Upper lobe of left lung (tissue), 6 donors: ENCODE data around the gene SIVA1. TPM values are rescaled to one million over a fixed set of nuclear protein-coding genes. Genes with fewer than 3 reads are reported as not detected.

Experiments used
- ATAC-seq, 2 donors: fragments of 200-7000 bp; cut with Tn5 transposase; one replicate each; pipeline ENCODE4 v1.9.1; 2022; ENCODE audit warnings: mild to moderate bottlenecking in 2 of 2, moderate library complexity in 2 of 2; ENCODE audit not compliant: low FRiP score in 2 of 2
- DNase-seq, 2 donors: peaks; one replicate each; pipeline ENCODE4 v3.0.0-alpha.2; 2019 to 2020
- H3K27ac ChIP-seq, 4 donors: fragments of 200-600 bp; sonication (generic); one replicate each; pipeline ENCODE4 v1.5.1; 2016 to 2019
- H3K27me3 ChIP-seq, 4 donors: fragments of 200-600 bp; sonication (generic); one replicate each; pipeline ENCODE4 v1.5.1; 2017 to 2019
- H3K36me3 ChIP-seq, 4 donors: fragments of 200-600 bp; sonication (generic); one replicate each; pipeline ENCODE4 v1.5.1; 2016 to 2019
- H3K4me1 ChIP-seq, 4 donors: fragments of 200-600 bp; sonication (generic); one replicate each; pipeline ENCODE4 v1.5.1; 2018 to 2019
- H3K4me3 ChIP-seq, 4 donors: fragments of 200-600 bp; sonication (generic); one replicate each; pipeline ENCODE4 v1.5.1; 2017 to 2019; ENCODE audit warnings: mild to moderate bottlenecking in 2 of 4, moderate library complexity in 1 of 4
- H3K9me3 ChIP-seq, 4 donors: fragments of 200-600 bp; sonication (generic); one replicate each; pipeline ENCODE4 v1.5.1; 2018 to 2019
- EP300 ChIP-seq, 4 donors: sonication (generic); formaldehyde crosslinking; IDR thresholded peaks; one replicate each; pipeline ENCODE4 v1.5.1; 2017; ENCODE audit warnings: antibody characterized with exemption in 4 of 4, control low read depth in 2 of 4
- POLR2A ChIP-seq, 4 donors: fragments of 450-650 bp; IDR thresholded peaks; one replicate each; pipeline ENCODE4 v1.5.1; 2016 to 2017; ENCODE audit warnings: antibody characterized with exemption in 4 of 4, mild to moderate bottlenecking in 2 of 4
- POLR2AphosphoS5 ChIP-seq, 2 donors: sonication (generic); formaldehyde crosslinking; IDR thresholded peaks; one replicate each; pipeline ENCODE4 v1.5.1; 2017; ENCODE audit warnings: antibody characterized with exemption in 2 of 2
- WGBS, 2 donors: methylation state at CpG; one replicate each; pipeline ENCODE4 v1.1.5; 2017 to 2018; 5-methylcytosine and 5-hydroxymethylcytosine counted together
- total RNA-seq, 6 donors: library from RNA; depleted of rRNA in 4 of 6; stranded (reverse); fragments of >200 nt in 4 of 6; gene quantifications; one replicate each; pipeline versions ENCODE4 v1.1.0 to v1.2.1, GENCODE V29; 2016 to 2021
- TF ChIP-seq, protein P1 (sequence below), 6 experiments: fragments of 450-650 bp in 4 of 6; fragments of 200-600 bp in 2 of 6; sonication (generic) in 2 of 6; IDR thresholded peaks; one replicate each; pipeline ENCODE4 v1.5.1; 2016 to 2019; ENCODE audit warnings: antibody characterized with exemption in 6 of 6
- donor health status: DM: no; HTN: no; CAD: no; lungs with moderate emphysema.
- donor health status: DM: no; HTN: yes; CAD: no; lungs with severe emphysema.

SIVA1 gene
- total RNA-seq, 6 donors from 2014 or later: 72.3 to 241 (median 91.0) TPM

DNA sequence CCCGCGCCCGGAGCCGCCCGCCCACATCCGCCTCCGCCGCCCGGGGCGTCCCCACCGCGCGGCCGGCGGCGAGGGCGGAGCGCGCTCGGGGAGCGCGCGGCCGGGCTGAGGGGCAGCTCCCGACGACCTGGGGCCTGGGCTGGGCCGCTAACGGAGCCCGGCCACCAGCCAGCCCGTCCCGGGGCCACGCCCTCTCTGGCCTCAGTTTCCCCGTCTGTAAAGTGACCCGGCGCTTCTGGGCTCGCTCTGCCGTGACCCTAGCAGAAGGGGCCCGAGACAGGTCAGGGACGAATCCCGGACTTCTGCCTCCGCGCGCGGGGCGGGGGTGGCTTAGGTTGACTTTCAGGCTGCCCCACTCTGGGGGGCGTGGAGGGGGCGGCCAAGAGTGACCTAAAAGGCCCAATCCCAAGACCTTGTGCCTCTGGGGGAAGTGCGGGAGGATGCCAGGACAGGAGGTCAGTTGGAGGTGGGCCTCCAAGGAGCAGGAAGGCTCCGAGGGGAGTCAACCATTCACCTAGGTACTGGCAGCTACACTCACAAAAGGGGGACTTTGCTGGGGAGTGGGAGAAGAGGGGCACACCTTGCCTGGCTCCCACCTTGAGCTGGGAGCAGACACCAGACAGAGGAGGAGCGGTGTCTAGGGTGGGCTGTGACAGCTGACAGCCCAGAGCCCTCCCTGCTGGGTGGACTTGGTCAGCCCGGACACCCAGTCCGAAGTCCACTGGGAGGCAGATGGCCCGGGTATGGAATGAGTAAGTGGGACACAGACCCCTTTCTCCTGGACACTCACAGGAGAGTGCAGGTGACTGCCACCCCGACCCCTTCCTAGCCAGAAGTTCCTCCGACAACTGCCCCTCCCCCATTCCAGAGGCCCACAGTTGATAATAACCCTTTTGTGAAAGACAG is 43.1 kb downstream of the SIVA1 start:
- H3K27ac ChIP-seq: peak overlapping the region; percentile 79 to 92 (median 88)
- TF ChIP-seq, protein P1, sequence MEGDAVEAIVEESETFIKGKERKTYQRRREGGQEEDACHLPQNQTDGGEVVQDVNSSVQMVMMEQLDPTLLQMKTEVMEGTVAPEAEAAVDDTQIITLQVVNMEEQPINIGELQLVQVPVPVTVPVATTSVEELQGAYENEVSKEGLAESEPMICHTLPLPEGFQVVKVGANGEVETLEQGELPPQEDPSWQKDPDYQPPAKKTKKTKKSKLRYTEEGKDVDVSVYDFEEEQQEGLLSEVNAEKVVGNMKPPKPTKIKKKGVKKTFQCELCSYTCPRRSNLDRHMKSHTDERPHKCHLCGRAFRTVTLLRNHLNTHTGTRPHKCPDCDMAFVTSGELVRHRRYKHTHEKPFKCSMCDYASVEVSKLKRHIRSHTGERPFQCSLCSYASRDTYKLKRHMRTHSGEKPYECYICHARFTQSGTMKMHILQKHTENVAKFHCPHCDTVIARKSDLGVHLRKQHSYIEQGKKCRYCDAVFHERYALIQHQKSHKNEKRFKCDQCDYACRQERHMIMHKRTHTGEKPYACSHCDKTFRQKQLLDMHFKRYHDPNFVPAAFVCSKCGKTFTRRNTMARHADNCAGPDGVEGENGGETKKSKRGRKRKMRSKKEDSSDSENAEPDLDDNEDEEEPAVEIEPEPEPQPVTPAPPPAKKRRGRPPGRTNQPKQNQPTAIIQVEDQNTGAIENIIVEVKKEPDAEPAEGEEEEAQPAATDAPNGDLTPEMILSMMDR (IDR thresholded peaks at IDR 0.05): peak in 1 of 6 experiments; percentile 20
- TF ChIP-seq POLR2A (IDR thresholded peaks at IDR 0.05) (peak in 3 of 4 donors; percentile 37 to 83 (median 65)), POLR2AphosphoS5 (IDR thresholded peaks at IDR 0.05) (peak; percentile 39 to 50), EP300 (IDR thresholded peaks at IDR 0.05) (no peak)
- WGBS, 2 donors: 22 to 38% methylated on average over 4 to 22 of the region's 55 CpGs
- peaks cover 0 to 14% (median 13%) of the 10 kb centered on the region in 4 donors for H3K36me3 ChIP-seq
- DNase-seq: peak; percentile 62 to 95
- H3K4me1 ChIP-seq: peaks cover 64 to 78% (median 69%) of the 10 kb centered on the region in 4 donors
- H3K4me3 ChIP-seq: peak overlapping the region; percentile 24 to 89 (median 74)
- no peaks in the 10 kb centered on the region for H3K9me3 ChIP-seq
- peak in 1 of 2 donors; percentile 69 for ATAC-seq
- H3K27me3 ChIP-seq: no peaks in the 10 kb centered on the region

DNA sequence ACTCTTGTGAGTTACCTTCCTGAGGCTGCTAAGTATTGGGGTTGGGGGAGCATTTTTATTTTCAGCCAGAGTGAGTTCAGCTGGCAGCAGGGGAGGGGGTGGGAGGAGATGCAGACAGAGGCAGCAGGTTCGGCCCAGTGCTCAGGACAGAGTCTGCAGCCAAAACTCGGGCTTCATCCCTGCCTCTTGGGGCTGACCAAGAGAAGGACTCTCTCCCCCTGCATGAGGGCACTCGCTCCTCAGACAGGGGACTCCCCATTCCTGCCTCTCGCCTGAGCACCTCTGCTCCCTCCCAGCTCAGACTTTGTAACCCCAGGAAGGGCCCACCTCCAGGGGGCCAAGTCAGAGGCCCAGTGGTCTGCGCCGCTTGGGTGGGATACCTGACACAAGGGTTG is 43.7 kb downstream of the SIVA1 start:
- no peaks in the 10 kb centered on the region for H3K27me3 ChIP-seq
- TF ChIP-seq, protein P1 (IDR thresholded peaks at IDR 0.05): no peak
- TF ChIP-seq POLR2A (IDR thresholded peaks at IDR 0.05): no peak
- TF ChIP-seq POLR2AphosphoS5 (IDR thresholded peaks at IDR 0.05): no peak
- TF ChIP-seq EP300 (IDR thresholded peaks at IDR 0.05): no peak
- peak overlapping the region; percentile 5 to 98 (median 92) for H3K27ac ChIP-seq
- H3K4me1 ChIP-seq: peaks cover 66 to 78% (median 71%) of the 10 kb centered on the region in 4 donors
- WGBS, 2 donors: 79 to 81% methylated on average over 5 to 6 of the region's 6 CpGs
- peaks cover 0 to 9% (median 7%) of the 10 kb centered on the region in 4 donors for H3K36me3 ChIP-seq
- no peaks in the 10 kb centered on the region for H3K9me3 ChIP-seq
- ATAC-seq: no peak
- no peak overlapping the region for H3K4me3 ChIP-seq
- peak in 1 of 2 donors; percentile 27 for DNase-seq

DNA sequence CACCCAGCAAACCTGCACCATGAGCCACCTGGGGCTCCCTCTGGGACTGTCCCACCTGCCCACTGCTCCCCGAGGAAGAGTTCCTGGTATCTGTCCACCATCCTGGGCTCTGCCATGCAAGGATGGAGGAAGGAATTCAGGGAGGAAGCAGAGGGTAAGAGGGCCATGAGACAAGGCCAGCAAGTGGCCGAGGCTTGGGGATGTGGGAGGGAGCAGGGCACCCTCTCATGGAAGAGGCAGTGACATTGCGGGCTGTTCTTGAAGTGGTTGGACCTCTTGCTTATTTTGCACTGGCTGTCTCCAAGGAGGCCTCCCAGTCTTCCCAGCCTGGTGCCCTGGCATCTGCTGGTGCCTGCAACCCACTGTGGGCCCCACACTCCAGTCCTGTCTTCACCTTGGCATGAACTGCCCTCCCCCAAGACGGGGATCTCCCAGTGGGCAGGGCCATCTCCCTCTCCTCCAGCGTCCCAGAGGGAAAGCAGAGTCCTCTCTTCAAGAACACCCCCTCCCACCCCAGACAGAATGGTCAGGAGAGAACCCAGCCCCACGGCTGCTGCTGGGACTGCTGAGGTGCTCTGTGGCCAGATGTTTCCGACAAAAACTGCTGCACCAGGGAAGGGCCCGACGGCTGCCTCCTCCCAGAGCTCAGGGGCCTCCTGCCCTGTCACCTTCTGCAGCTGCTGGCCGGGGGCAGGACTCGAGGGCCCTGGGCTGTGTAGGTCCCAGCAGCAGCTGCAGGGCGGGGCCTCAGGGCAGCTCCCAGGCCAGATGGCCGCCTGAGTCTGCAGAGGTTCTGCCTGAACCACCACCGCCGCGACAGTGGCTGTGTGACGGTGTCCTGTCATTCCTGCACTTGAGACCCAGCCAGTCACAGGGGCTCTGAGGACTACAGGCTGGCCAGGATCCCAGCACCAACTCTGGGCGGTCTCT is 44.4 kb downstream of the SIVA1 start:
- peak overlapping the region; percentile 27 to 98 (median 92) for H3K27ac ChIP-seq
- no peaks in the 10 kb centered on the region for H3K27me3 ChIP-seq
- 50 to 51% methylated on average over 4 to 17 of the region's 18 CpGs for WGBS, 2 donors
- no peak overlapping the region for H3K4me3 ChIP-seq
- peaks cover 64 to 78% (median 71%) of the 10 kb centered on the region in 4 donors for H3K4me1 ChIP-seq
- ATAC-seq: peak in 1 of 2 donors; percentile 11
- TF ChIP-seq POLR2AphosphoS5 (IDR thresholded peaks at IDR 0.05) (no peak), POLR2A (IDR thresholded peaks at IDR 0.05) (no peak), EP300 (IDR thresholded peaks at IDR 0.05) (no peak)
- TF ChIP-seq, protein P1 (IDR thresholded peaks at IDR 0.05): no peak
- peaks cover 0 to 2% (median under 1%) of the 10 kb centered on the region in 4 donors for H3K36me3 ChIP-seq
- DNase-seq: peak; percentile 78 to 85
- no peaks in the 10 kb centered on the region for H3K9me3 ChIP-seq

DNA sequence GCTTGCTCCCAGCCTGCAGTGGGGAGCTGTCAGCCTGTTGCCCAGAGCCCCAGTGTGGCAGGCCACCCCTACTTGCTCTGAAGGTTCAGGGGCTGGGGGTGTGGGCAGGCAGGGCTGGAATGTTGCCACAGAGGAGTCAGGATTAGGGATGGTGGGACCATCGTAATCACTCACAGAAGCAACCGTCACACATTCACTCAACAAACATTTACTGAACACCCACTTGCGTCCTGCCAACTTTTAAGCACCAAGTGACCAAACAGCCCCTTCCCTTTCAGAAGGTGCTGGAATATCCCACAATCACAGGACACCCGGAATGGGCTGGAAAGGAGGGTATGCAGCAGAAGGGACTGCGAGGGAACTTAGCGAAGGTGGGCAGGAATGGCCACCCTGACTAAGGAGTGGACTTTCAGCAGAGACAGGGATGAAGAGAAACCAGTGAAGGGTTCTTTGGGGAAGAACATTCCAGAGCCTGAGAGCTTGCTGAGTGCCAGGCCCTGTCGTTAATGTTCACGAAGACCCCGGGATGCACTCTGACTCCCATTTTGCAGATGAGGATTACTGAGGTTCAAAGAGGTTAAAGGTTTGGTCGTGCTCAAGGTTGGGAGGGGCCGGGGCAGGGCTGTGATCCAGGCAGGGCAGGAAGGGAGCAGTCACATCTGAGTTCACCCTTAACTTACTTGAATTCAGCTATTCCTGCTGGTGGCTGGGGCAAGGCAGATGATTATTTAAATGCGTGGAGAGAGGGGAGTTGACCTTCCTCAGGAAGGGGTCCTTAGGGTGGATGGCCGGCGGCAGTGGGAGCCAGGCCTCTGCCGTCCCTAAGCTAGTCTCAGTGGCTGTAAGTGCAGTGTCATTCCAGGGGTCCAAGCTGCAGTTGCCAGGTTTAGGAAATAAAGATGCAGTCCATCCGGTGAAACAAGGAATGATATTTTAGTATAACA is 45.6 kb downstream of the SIVA1 start:
- DNase-seq (peak in 1 of 2 donors; percentile 27), ATAC-seq (no peak)
- Histone ChIP-seq H3K36me3 (no peaks in the 10 kb centered on the region), H3K27ac (peak overlapping the region; percentile 87 to 98 (median 96)), H3K4me3 (no peak overlapping the region), H3K4me1 (peaks cover 58 to 78% (median 66%) of the 10 kb centered on the region in 4 donors), H3K27me3 (no peaks in the 10 kb centered on the region), H3K9me3 (no peaks in the 10 kb centered on the region)
- no peak for TF ChIP-seq POLR2AphosphoS5 (IDR thresholded peaks at IDR 0.05)
- no peak for TF ChIP-seq EP300 (IDR thresholded peaks at IDR 0.05)
- TF ChIP-seq, protein P1 (IDR thresholded peaks at IDR 0.05): no peak
- no peak for TF ChIP-seq POLR2A (IDR thresholded peaks at IDR 0.05)
- WGBS, 2 donors: 67 to 74% methylated on average over 16 of the region's 16 CpGs
